Activated T-cell treated with anti-CD3 and anti-CD28 coated beads, Interleukin-2, amount 50 U/mL, for 72 hours (primary cell): ENCODE data around the gene DUSP28. TPM values are rescaled to one million over a fixed set of nuclear protein-coding genes. Genes with fewer than 3 reads are reported as not detected.
"Not testable (repeated sequence)": the region's sequence is repeated elsewhere in the genome, so short reads cannot be mapped to it uniquely, and the experiment has no call there.

ENCODE experiments used
- ATAC-seq, 2 donors: fragments of 150-1000 bp; cut with Tn5 transposase; replicated peaks in 1 of 2; 2 replicates each; pipeline ENCODE4 v1.10.0; 2021; ENCODE audit warnings: moderate library complexity in 2 of 2, mild to moderate bottlenecking in 1 of 2
- DNase-seq, 2 donors: peaks; one replicate each; pipeline ENCODE4 v3.0.0; 2021 to 2022; ENCODE audit warnings: mixed read lengths in 1 of 2
- H3K27ac Mint-ChIP-seq: one replicate; pipeline ENCODE4 v1.8.0; 2022; ENCODE audit warnings: mild to moderate bottlenecking, moderate library complexity, mixed read lengths
- H3K27me3 Mint-ChIP-seq: one replicate; pipeline ENCODE4 v1.8.0; 2022; ENCODE audit warnings: low read depth, mixed read lengths
- H3K36me3 Mint-ChIP-seq, 2 donors: one replicate each; pipeline ENCODE4 v1.8.0; 2022; ENCODE audit warnings: mixed read lengths in 2 of 2, mild to moderate bottlenecking in 1 of 2; ENCODE audit not compliant: insufficient read depth in 2 of 2
- H3K4me1 Mint-ChIP-seq: one replicate; pipeline ENCODE4 v1.8.0; 2022; ENCODE audit warnings: low read depth, mixed read lengths
- H3K4me3 Mint-ChIP-seq, 2 donors: one replicate each; pipeline ENCODE4 v1.8.0; 2022; ENCODE audit warnings: mild to moderate bottlenecking in 2 of 2, mixed read lengths in 2 of 2, moderate library complexity in 2 of 2
- H3K9me3 Mint-ChIP-seq, 2 donors: one replicate each; pipeline ENCODE4 v1.8.0; 2022; ENCODE audit warnings: mixed read lengths in 2 of 2
- total RNA-seq, 2 donors: library from RNA; stranded (reverse); gene quantifications; one replicate each; pipeline ENCODE4 v1.2.3, GENCODE V29; 2022

DUSP28 gene
- total RNA-seq, 2 donors from 2014 or later: 7.1 to 7.3 TPM

- peak in 1 of 2 donors; percentile 3 for DNase-seq
- Mint-ChIP-seq H3K27me3 (no peaks in the 10 kb centered on the region), H3K4me3 (peak overlapping the region; percentile 83 to 100), H3K4me1 (peaks cover 55% of the 10 kb centered on the region), H3K36me3 (peaks cover 5 to 11% of the 10 kb centered on the region in 2 donors), H3K27ac (no peak overlapping the region), H3K9me3 (no peaks in the 10 kb centered on the region)
- ATAC-seq: no peak
Observed at GRCh38 chr2:240558236-240558761, 1.9 kb upstream of the DUSP28 start.

- Mint-ChIP-seq H3K4me1 (peaks cover 65% of the 10 kb centered on the region), H3K9me3 (no peaks in the 10 kb centered on the region), H3K4me3 (peak overlapping the region; percentile 83 to 100), H3K27me3 (no peaks in the 10 kb centered on the region), H3K27ac (peak overlapping the region; percentile 82), H3K36me3 (peaks cover 8 to 15% of the 10 kb centered on the region in 2 donors)
- ATAC-seq (no peak), DNase-seq (peak in 1 of 2 donors; percentile 11)
Observed at GRCh38 chr2:240559286-240559685, 871 bp upstream of the DUSP28 start.

- Mint-ChIP-seq H3K27me3 (no peaks in the 10 kb centered on the region), H3K4me3 (peak overlapping the region; percentile 83 to 100), H3K36me3 (peaks cover 10 to 17% of the 10 kb centered on the region in 2 donors), H3K9me3 (no peaks in the 10 kb centered on the region), H3K4me1 (peaks cover 79% of the 10 kb centered on the region), H3K27ac (peak overlapping the region; percentile 98)
- ATAC-seq (peak; percentile 65), DNase-seq (peak; percentile 100)
Observed at GRCh38 chr2:240560480-240561324, 545 bp downstream of the DUSP28 start.

GRCh38 chr2:240561325-240561971 is 1.3 kb downstream of the DUSP28 start:
- peak in 1 of 2 donors; percentile 27 for DNase-seq
- Mint-ChIP-seq H3K36me3 (peaks cover 10 to 17% of the 10 kb centered on the region in 2 donors), H3K27me3 (no peaks in the 10 kb centered on the region), H3K4me1 (peaks cover 77% of the 10 kb centered on the region), H3K27ac (peak overlapping the region; percentile 98), H3K9me3 (no peaks in the 10 kb centered on the region), H3K4me3 (peak overlapping the region; percentile 83 to 100)
- no peak for ATAC-seq

GRCh38 chr2:240563231-240563630 is 3.1 kb downstream of the DUSP28 start:
- Mint-ChIP-seq H3K4me1 (peaks cover 75% of the 10 kb centered on the region), H3K27ac (peak overlapping the region; percentile 38)
- ATAC-seq: not testable (repeated sequence)

GRCh38 chr2:240563951-240564560 is 3.9 kb downstream of the DUSP28 start:
- Mint-ChIP-seq H3K4me1 (peaks cover 67% of the 10 kb centered on the region), H3K36me3 (peaks cover 15 to 19% of the 10 kb centered on the region in 2 donors)

More at GRCh38 chr2:240563231-240563630, 3.1 kb downstream of the DUSP28 start:
- H3K9me3 Mint-ChIP-seq, H3K27me3 Mint-ChIP-seq, DNase-seq: not testable (repeated sequence)
- Mint-ChIP-seq H3K4me3 (peak overlapping the region; percentile 83 to 100), H3K36me3 (peaks cover 15 to 19% of the 10 kb centered on the region in 2 donors)

GRCh38 chr2:240564561-240565332 is 4.6 kb downstream of the DUSP28 start:
- no peaks in the 10 kb centered on the region for H3K27me3 Mint-ChIP-seq
- ATAC-seq (no peak), DNase-seq (peak; percentile 47 to 60)
- peaks cover 15 to 18% of the 10 kb centered on the region in 2 donors for H3K36me3 Mint-ChIP-seq
- H3K9me3 Mint-ChIP-seq: no peaks in the 10 kb centered on the region
- H3K4me3 Mint-ChIP-seq: peak overlapping the region; percentile 94 to 97
- peak overlapping the region; percentile 96 for H3K27ac Mint-ChIP-seq
- peaks cover 66% of the 10 kb centered on the region for H3K4me1 Mint-ChIP-seq

More at GRCh38 chr2:240563951-240564560, 3.9 kb downstream of the DUSP28 start:
- DNase-seq (peak in 1 of 2 donors; percentile 3), ATAC-seq (no peak)
- H3K27me3 Mint-ChIP-seq: no peaks in the 10 kb centered on the region
- no peaks in the 10 kb centered on the region for H3K9me3 Mint-ChIP-seq
- H3K4me3 Mint-ChIP-seq: peak overlapping the region; percentile 94 to 97
- H3K27ac Mint-ChIP-seq: peak overlapping the region; percentile 96

GRCh38 chr2:240565333-240566202 is 5.4 kb downstream of the DUSP28 start:
- ATAC-seq: peak; percentile 62 to 66
- peaks cover 15 to 18% of the 10 kb centered on the region in 2 donors for H3K36me3 Mint-ChIP-seq
- H3K4me3 Mint-ChIP-seq: peak overlapping the region; percentile 94 to 97
- no peaks in the 10 kb centered on the region for H3K9me3 Mint-ChIP-seq
- peak; percentile 93 to 95 for DNase-seq
- no peaks in the 10 kb centered on the region for H3K27me3 Mint-ChIP-seq
- H3K4me1 Mint-ChIP-seq: peaks cover 72% of the 10 kb centered on the region
- peak overlapping the region; percentile 96 for H3K27ac Mint-ChIP-seq

- H3K27ac Mint-ChIP-seq: peak overlapping the region; percentile 96
- peak overlapping the region; percentile 94 to 97 for H3K4me3 Mint-ChIP-seq
- ATAC-seq (peak; percentile 68 to 69), DNase-seq (peak; percentile 97 to 98)
- H3K36me3 Mint-ChIP-seq: peaks cover 14 to 16% of the 10 kb centered on the region in 2 donors
- no peaks in the 10 kb centered on the region for H3K9me3 Mint-ChIP-seq
- no peaks in the 10 kb centered on the region for H3K27me3 Mint-ChIP-seq
- peaks cover 76% of the 10 kb centered on the region for H3K4me1 Mint-ChIP-seq
Observed at GRCh38 chr2:240566203-240567136, 6.3 kb downstream of the DUSP28 start.

GRCh38 chr2:240567137-240567871 is 7.1 kb downstream of the DUSP28 start:
- no peaks in the 10 kb centered on the region for H3K9me3 Mint-ChIP-seq
- H3K4me1 Mint-ChIP-seq: peaks cover 73% of the 10 kb centered on the region
- ATAC-seq: no peak
- DNase-seq: peak; percentile 35 to 52
- H3K4me3 Mint-ChIP-seq: peak overlapping the region; percentile 94 to 97
- no peaks in the 10 kb centered on the region for H3K27me3 Mint-ChIP-seq
- peak overlapping the region; percentile 84 for H3K27ac Mint-ChIP-seq
- H3K36me3 Mint-ChIP-seq: peaks cover 10 to 14% of the 10 kb centered on the region in 2 donors
